HG02943 (cell line): ENCODE measurements around the gene NPIPA1.
"Not testable (repeated sequence)": the region's sequence is repeated elsewhere in the genome, so short reads cannot be mapped to it uniquely, and the experiment has no call there.

Experiments
- ATAC-seq: cut with Tn5 transposase; IDR thresholded peaks from one replicate; pipeline ENCODE4 v1.9.1; 2021; ENCODE audit warnings: mild to moderate bottlenecking, low read depth, moderate library complexity; ENCODE audit not compliant: unreplicated experiment

The NPIPA1 gene

GRCh38 chr16:14975418-14976194, 38.4 kb downstream of the NPIPA1 start:
- ATAC-seq = peak; percentile 19

GRCh38 chr16:14976971-14977736, 39.9 kb downstream of the NPIPA1 start:
- ATAC-seq = not testable (repeated sequence)

DNA sequence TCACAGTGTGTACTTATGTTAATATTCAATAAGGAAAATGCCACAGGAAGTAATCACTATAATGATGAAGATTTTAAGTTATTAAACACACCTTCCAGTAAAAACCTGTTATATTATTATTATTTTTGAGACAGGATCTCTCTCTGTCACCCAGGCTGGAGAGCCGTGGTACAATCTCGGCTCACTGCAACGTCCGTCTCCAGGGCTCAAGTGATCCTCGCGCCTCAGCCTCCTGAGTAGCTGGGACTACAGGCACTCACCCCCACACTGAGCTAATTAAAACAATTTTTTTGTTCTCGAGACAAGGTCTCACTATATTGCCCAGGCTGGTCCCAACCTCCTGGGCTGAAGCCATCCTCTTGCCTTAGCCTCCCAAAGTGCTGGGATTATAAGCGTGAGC, 41.0 kb downstream of the NPIPA1 start:
- not testable (repeated sequence) for ATAC-seq

DNA sequence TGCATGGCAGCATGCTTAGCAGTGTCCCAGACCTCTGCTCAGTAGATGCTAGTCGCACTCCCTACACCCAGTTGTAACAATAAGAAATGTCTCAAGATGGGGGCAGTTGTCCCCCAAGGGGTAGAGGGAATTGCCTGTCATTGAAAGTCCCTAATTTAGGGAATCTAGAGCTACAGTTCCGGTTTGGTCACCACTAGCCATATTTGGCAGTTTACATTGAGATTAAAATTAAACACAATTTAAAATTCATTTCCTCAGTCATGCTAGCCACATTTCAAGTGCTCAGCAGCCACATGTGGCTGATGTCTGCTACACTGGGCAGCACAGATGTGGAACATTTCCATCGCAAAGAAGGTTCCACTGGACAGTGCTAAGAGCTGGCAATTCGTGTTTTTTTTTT, 41.7 kb downstream of the NPIPA1 start:
- not testable (repeated sequence) for ATAC-seq

DNA sequence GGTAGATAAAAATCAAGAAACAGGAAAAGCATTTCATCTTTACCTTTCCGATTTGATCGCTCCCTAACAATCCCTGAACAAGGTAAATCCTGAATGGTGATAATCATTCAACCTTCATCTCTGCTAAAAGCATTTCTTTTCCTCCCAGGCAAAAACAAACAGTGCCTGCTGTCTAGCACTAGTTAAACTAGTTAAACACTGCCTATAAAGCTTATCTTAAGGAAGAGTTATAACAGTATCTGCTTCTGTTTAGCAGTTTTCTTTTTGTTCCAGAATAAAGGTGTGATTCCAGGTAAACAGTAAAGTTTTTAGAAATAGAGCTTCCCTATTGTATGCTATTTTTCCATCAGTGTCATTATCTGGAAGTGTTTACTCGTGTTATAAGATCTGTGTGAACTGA, 44.0 kb downstream of the NPIPA1 start:
- ATAC-seq = not testable (repeated sequence)

GRCh38 chr16:14982521-14982920, 45.3 kb downstream of the NPIPA1 start:
- ATAC-seq = not testable (repeated sequence)

DNA sequence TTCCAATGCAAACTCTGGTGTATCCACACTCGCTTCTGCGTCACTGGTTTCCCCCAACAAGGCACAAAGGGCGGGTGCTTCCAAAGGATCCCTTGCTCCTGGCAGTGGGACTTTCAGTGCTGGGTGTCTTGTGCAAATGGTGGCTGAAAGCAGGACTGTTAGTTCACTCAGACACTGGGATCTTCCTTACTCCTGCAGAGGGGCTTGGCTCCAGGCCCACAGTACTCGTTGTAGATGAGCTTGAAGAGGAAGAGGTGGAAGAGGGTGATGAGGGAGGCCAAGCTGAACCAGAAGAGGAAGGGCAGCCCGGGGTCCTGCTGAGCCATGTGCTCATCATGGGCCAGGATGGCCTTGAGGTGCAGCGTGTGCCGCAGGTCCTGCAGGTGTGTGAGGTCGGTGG, 50.8 kb downstream of the NPIPA1 start:
- not testable (repeated sequence) for ATAC-seq

- not testable (repeated sequence) for ATAC-seq
These were observed 51.5 kb downstream of the NPIPA1 start for GRCh38 chr16:14988661-14989191.

DNA sequence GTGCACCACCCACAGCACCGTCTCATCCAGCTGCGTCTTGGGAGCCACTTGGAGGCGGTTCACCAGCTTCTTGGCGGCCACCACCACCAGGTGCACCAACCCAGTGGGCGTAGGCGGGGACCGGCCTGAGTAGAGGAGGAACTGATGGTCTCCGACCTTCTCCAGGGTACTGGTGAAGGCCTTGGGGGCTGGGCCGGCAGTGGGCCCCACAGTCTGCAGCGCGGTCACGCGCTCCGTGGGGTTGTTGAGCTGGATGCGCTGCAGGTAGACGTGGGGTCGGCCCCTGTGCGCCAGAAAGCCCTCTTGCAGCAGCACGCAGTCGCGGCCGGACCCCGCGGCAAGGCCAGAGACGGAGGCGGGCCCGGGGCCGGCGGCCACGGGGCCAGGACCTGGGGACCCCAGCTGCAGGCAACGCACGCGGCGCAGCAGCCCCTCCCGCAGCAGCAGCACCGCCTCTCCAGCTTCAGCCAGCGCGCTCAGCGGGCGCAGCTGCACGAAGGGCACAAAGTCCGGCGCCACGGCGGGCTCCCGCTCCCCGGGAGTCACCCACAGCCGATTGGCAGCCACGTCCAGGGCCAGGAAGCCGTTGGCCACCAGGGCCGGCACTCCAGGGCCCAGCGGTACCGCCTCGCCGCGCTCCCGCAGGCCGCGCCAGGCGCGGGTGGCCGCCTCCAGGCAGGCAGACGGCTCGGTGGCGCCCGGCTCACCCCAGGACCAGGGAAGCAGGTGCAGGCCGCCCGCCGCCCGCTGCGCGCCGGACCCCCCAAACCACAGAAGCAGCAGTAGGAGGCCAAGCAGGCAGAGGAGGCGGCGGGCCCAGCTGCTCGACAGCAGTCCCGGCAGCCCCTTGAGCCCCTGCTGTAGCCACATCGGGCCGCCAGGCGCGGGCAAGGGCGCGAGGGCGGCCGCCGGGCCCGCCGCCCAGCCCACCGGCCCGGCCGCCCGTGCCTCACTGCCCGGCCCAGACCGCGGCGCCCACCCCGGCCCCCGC, 52.3 kb downstream of the NPIPA1 start:
- ATAC-seq = not testable (repeated sequence)

DNA sequence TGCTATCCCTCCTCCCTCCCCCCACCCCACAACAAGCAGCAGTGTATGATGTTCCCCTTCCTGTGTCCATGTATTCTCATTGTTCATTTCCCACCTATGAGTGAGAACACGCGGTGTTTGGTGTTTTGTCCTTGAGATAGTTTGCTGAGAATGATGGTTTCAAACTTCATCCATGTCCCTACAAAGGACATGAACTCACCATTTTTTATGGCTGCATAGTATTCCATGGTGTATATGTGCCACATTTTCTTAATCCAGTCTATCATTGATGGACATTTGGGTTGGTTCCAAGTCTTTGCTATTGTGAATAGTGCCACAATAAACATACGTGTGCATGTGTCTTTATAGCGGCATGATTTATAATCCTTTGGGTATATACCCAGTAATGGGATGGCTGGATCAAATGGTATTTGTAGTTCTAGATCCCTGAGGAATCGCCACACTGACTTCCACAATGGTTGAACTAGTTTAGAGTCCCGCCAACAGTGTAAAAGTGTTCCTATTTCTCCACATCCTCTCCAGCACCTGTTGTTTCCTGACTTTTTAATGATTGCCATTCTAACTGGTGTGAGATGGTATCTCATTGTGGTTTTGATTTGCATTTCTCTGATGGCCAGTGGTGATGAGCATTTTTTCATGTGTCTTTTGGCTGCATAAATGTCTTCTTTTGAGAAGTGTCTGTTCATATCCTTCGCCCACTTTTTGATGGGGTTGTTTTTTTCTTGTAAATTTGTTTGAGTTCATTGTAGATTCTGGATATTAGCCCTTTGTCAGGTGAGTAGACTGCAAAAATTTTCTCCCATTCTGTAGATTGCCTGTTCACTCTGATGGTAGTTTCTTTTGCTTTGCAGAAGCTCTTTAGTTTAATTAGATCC, 56.3 kb downstream of the NPIPA1 start:
- ATAC-seq = not testable (repeated sequence)

- not testable (repeated sequence) for ATAC-seq
These were observed 59.5 kb downstream of the NPIPA1 start for GRCh38 chr16:14996702-14997101.

GRCh38 chr16:14998300-14998699, 61.1 kb downstream of the NPIPA1 start:
- not testable (repeated sequence) for ATAC-seq

DNA sequence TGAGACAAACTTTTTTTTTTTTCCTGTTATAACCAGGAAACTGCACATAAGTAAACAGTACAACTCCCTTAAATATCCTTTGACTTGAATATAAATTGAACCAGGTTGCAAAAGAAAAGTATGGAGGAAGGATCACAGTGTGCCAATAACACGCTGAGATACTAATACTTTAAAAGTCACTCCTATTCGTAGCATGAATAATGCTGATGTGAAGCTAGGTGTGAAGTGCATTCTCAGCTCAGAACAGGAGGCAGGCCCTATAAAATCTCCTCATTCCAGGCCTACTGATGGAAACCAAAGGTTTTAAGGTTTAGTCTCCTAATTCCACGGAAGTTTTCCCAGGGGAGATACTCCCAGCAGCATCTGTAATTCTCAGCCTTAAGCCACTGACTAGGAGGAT, 62.6 kb downstream of the NPIPA1 start:
- not testable (repeated sequence) for ATAC-seq
